Measurements from ENCODE around the gene FOLH1. TPM values are rescaled to one million over a fixed set of nuclear protein-coding genes. Genes with fewer than 3 reads are reported as not detected.
"Not testable (repeated sequence)": the region's sequence is repeated elsewhere in the genome, so short reads cannot be mapped to it uniquely, and the experiment has no call there.

FOLH1 gene
- under 1 TPM in 1 of 2 donors, not detected in 1; 0.69 TPM for total RNA-seq

DNA sequence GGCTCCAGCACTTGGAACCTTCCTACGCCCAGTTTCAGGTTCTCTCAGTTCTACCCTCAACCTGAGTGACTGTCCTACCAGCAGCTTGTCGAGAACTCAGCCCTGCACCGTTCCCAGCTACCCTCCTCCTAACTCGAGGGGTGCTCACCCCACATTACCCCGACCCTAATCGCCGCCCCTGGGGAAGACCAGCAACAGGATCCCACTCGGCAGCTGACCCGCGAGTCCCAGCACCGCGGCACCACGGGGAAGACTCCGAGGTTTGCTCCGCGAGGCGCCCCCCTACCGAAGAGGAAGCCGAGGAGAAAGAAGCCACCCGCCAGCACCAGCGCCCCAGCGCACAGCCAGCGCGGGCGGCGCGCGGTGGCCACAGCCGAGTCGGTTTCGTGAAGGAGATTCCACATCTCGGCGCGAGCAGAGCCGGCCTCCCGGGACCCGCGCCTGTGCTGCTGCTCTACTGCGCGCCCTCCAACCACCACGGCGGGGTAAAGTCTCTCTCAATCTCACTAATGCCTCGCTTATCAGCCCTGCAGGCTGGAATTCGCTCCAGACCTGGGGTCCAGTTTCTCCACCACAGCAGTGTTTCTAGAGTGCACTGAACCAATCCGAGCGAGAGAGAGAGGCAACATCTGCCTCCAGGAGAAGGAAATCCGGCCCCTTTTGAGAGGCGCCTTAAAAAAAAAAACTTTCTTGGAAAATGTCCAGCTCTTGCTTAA lies at the start of gene FOLH1:
Gene FOLH1 (minus strand): TSS at position 597 of the 716 bp plus-strand sequence. CDS start 193 bp downstream, at position 404.
- TF ChIP-seq, protein P1, sequence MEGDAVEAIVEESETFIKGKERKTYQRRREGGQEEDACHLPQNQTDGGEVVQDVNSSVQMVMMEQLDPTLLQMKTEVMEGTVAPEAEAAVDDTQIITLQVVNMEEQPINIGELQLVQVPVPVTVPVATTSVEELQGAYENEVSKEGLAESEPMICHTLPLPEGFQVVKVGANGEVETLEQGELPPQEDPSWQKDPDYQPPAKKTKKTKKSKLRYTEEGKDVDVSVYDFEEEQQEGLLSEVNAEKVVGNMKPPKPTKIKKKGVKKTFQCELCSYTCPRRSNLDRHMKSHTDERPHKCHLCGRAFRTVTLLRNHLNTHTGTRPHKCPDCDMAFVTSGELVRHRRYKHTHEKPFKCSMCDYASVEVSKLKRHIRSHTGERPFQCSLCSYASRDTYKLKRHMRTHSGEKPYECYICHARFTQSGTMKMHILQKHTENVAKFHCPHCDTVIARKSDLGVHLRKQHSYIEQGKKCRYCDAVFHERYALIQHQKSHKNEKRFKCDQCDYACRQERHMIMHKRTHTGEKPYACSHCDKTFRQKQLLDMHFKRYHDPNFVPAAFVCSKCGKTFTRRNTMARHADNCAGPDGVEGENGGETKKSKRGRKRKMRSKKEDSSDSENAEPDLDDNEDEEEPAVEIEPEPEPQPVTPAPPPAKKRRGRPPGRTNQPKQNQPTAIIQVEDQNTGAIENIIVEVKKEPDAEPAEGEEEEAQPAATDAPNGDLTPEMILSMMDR (IDR thresholded peaks at IDR 0.05), result no peak
- Histone ChIP-seq H3K9ac (ENCODE audit: low read depth in 2 of 2, low read length in 2 of 2) (no peak within 1 kb of the TSS), H3K4me3 (no peak within 1 kb of the TSS), H3K36me3 (no peaks in the 10 kb centered on the region), H3K9me3 (no peaks in the 10 kb centered on the region), H3K27ac (no peak within 1 kb of the TSS), H3K27me3 (peaks cover 10% of the 10 kb centered on the region), H3K4me1 (no peaks in the 10 kb centered on the region)
- intact Hi-C loops (cut with DNase I), result no loop called here
- peak; percentile 18 for DNase-seq

- H3K9me3 ChIP-seq; H3K4me3 ChIP-seq; H3K4me1 ChIP-seq; intact Hi-C loops (cut with DNase I); H3K9ac ChIP-seq (ENCODE audit: low read depth in 2 of 2, low read length in 2 of 2); DNase-seq; H3K27ac ChIP-seq; H3K27me3 ChIP-seq; H3K36me3 ChIP-seq: not testable (repeated sequence)
Measured at GRCh38 chr11:49255148-49255547, 46.7 kb upstream of the FOLH1 start.

GRCh38 chr11:49251212-49251611 lies 42.8 kb upstream of the FOLH1 start:
- H3K9ac ChIP-seq (ENCODE audit: low read depth in 2 of 2, low read length in 2 of 2); intact Hi-C loops (cut with DNase I); H3K9me3 ChIP-seq; DNase-seq; H3K4me3 ChIP-seq; H3K4me1 ChIP-seq; H3K27me3 ChIP-seq; H3K27ac ChIP-seq; H3K36me3 ChIP-seq: not testable (repeated sequence)

- H3K27me3 ChIP-seq, H3K4me3 ChIP-seq: not testable (repeated sequence)
Measured at GRCh38 chr11:49250398-49251115, 42.2 kb upstream of the FOLH1 start.

GRCh38 chr11:49249363-49249762 lies 41.0 kb upstream of the FOLH1 start:
- H3K9me3 ChIP-seq; H3K9ac ChIP-seq (ENCODE audit: low read depth in 2 of 2, low read length in 2 of 2); H3K36me3 ChIP-seq; H3K27ac ChIP-seq; DNase-seq; H3K27me3 ChIP-seq; H3K4me1 ChIP-seq; intact Hi-C loops (cut with DNase I); H3K4me3 ChIP-seq: not testable (repeated sequence)

More at GRCh38 chr11:49250398-49251115, 42.2 kb upstream of the FOLH1 start:
- H3K4me1 ChIP-seq; H3K9me3 ChIP-seq; intact Hi-C loops (cut with DNase I); H3K36me3 ChIP-seq; DNase-seq; H3K9ac ChIP-seq (ENCODE audit: low read depth in 2 of 2, low read length in 2 of 2); H3K27ac ChIP-seq: not testable (repeated sequence)

GRCh38 chr11:49233685-49234084 lies 25.3 kb upstream of the FOLH1 start:
- intact Hi-C loops (cut with DNase I); DNase-seq; H3K27me3 ChIP-seq; H3K4me1 ChIP-seq; H3K4me3 ChIP-seq; H3K9me3 ChIP-seq; H3K36me3 ChIP-seq; H3K27ac ChIP-seq; H3K9ac ChIP-seq (ENCODE audit: low read depth in 2 of 2, low read length in 2 of 2): not testable (repeated sequence)

DNA sequence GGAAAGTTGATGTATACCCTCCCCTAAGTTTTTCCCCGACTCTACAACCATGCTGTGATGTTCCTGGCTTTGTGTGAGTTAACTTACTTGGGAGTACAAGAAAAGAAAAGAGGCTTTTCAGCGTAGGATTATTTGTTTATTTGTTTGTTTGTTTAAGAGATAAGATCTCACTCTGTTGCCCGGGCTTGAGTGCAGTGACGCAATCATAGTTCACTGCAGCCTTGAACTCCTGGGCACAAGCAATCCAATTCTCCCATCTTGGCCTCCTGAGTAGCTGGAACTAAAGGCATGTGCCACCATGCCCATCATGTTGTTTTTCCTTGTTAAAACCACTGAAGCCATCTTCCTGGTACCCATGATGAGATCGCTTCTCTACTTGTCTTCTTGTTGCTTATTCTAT lies 24.6 kb upstream of the FOLH1 start:
- H3K4me1 ChIP-seq; H3K4me3 ChIP-seq; H3K36me3 ChIP-seq; DNase-seq; H3K27ac ChIP-seq; H3K27me3 ChIP-seq; H3K9me3 ChIP-seq; intact Hi-C loops (cut with DNase I); H3K9ac ChIP-seq (ENCODE audit: low read depth in 2 of 2, low read length in 2 of 2): not testable (repeated sequence)

- H3K4me3 ChIP-seq; H3K36me3 ChIP-seq; H3K9ac ChIP-seq (ENCODE audit: low read depth in 2 of 2, low read length in 2 of 2); H3K4me1 ChIP-seq; H3K27me3 ChIP-seq; H3K9me3 ChIP-seq; intact Hi-C loops (cut with DNase I); H3K27ac ChIP-seq; DNase-seq: not testable (repeated sequence)
Measured at GRCh38 chr11:49231725-49232124, 23.3 kb upstream of the FOLH1 start.

GRCh38 chr11:49230534-49230933 lies 22.1 kb upstream of the FOLH1 start:
- H3K36me3 ChIP-seq; H3K27ac ChIP-seq; H3K9me3 ChIP-seq; H3K4me1 ChIP-seq; H3K4me3 ChIP-seq; DNase-seq; intact Hi-C loops (cut with DNase I); H3K9ac ChIP-seq (ENCODE audit: low read depth in 2 of 2, low read length in 2 of 2); H3K27me3 ChIP-seq: not testable (repeated sequence)

GRCh38 chr11:49230001-49230400 lies 21.6 kb upstream of the FOLH1 start:
- intact Hi-C loops (cut with DNase I); H3K4me3 ChIP-seq; H3K9ac ChIP-seq (ENCODE audit: low read depth in 2 of 2, low read length in 2 of 2); H3K9me3 ChIP-seq; H3K27ac ChIP-seq; H3K27me3 ChIP-seq; H3K36me3 ChIP-seq; DNase-seq; H3K4me1 ChIP-seq: not testable (repeated sequence)

DNA sequence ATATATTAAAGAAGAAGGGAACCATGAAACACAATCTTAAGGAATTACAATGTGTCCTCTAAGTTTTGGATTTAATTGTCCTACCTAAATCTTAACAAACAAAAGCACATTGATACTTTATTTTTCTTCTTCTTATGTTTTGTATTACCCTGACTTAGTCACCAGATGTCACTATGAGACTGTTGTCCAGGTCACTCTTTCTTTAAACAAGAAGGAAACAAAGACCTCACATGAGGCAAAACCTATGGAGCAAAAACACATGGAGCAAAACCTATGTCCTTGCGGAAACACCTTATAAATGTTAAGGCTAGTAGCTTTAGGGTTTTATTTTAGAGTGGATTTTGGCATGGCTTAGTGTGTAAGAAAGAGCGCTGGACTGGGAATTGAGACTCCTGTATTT lies 20.7 kb upstream of the FOLH1 start:
- intact Hi-C loops (cut with DNase I); H3K36me3 ChIP-seq; H3K4me3 ChIP-seq; H3K9ac ChIP-seq (ENCODE audit: low read depth in 2 of 2, low read length in 2 of 2); H3K27ac ChIP-seq; DNase-seq; H3K9me3 ChIP-seq; H3K4me1 ChIP-seq; H3K27me3 ChIP-seq: not testable (repeated sequence)

DNA sequence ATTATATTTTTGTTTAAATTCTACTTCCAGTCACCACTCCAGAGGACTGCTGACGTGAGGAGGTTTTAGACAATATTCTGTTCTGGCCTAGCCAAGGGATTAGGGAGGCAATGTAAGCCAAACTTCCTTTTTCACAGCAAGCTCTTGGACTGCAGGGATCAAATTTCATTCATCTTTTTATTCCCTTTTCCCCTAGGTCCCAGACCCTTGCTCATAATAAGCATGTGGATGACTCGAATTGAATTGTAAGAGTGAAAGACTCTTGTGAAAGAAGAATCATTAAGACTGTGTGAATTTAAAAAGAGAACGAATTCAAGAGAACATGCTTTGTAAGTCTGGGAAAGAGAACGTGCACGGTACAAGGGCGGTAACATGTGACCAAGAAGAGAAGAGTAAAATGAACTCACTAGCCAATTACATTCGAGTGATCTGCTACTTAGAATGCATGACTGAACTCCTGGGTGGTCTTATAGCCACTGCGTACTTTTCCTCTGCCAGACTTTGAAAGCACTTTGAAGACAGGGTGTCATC lies 16.9 kb upstream of the FOLH1 start:
- H3K27me3 ChIP-seq; H3K4me3 ChIP-seq; H3K9ac ChIP-seq (ENCODE audit: low read depth in 2 of 2, low read length in 2 of 2); intact Hi-C loops (cut with DNase I); H3K36me3 ChIP-seq; H3K27ac ChIP-seq; H3K4me1 ChIP-seq; DNase-seq; H3K9me3 ChIP-seq: not testable (repeated sequence)
